HK-2 (cell line): ENCODE measurements around the gene F2RL1.
"Not testable (repeated sequence)": the region's sequence is repeated elsewhere in the genome, so short reads cannot be mapped to it uniquely, and the experiment has no call there.

Experiments
- DNase-seq: peaks from one replicate; pipeline ENCODE4 v3.0.0-alpha.2; 2018; ENCODE audit not compliant: unreplicated experiment

The F2RL1 gene

GRCh38 chr5:76807296-76807695 is 11.5 kb upstream of the F2RL1 start:
- DNase-seq = no peak

DNA sequence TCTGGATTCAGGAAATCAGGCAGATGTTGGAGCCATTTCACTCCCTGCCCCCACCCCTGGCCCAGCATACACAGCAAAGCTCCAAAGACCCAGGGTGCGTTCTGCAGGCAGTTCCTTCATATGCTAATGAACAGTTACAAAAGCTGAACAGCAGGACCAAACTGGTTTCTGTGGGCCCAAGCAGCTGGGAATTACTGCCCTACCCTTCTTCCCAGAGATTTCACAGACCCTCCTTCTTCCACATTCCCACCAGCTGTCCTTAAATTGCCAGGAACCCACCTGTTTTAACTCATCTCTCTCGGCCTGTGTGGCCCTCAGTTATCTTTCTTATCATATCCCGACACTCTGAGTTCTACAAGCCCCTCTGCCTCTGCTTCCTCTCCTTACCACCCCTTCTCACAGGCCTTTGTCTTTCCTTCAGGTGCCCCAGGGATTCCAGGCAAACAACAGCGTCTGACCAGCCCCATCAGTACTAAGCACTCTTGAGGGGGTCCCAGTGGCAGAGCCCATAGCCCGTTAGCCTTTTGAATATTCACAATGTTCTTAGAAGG is 10.6 kb upstream of the F2RL1 start:
- no peak for DNase-seq

- no peak for DNase-seq
Observed at GRCh38 chr5:76809141-76809540, 9.7 kb upstream of the F2RL1 start.

DNA sequence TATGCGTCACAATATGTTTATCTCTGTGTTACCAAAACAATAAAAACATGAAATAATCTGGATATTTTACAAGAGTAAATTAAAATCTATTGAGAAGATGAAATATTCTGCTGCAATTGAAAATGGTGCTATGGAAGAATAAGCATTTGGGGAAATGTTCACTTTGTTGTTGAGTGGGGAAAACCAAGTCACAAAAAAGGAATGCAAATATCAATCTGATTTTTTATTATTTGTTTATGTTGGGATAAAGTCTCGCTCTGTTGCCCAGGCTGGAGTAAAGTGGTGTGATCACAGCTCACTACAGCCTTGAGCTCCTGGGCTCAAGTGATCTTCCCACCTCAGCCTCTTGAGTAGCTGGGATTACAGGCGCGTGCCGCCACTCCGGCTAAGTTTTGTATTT is 8.6 kb upstream of the F2RL1 start:
- DNase-seq = no peak

DNA sequence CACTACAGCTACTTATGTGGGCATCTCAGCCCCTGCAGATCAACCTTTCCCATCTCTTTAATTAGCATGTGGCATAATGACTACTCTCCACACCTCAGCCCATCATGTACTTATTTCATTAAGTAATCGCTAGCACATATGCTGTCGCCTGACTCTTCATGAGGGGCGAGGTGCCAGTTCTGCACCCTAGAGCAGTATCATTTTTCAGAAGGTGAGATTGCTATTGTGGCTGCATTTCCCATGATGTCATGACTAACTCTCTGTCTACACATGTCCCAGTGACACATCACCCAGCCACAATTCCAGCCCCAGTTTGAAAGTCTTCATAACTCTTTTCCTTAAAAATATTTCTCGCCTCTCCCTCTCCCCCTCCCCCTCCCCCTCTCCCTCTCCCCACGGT is 7.6 kb upstream of the F2RL1 start:
- DNase-seq = no peak

- not testable (repeated sequence) for DNase-seq
Observed at GRCh38 chr5:76812209-76812608, 6.6 kb upstream of the F2RL1 start.

DNA sequence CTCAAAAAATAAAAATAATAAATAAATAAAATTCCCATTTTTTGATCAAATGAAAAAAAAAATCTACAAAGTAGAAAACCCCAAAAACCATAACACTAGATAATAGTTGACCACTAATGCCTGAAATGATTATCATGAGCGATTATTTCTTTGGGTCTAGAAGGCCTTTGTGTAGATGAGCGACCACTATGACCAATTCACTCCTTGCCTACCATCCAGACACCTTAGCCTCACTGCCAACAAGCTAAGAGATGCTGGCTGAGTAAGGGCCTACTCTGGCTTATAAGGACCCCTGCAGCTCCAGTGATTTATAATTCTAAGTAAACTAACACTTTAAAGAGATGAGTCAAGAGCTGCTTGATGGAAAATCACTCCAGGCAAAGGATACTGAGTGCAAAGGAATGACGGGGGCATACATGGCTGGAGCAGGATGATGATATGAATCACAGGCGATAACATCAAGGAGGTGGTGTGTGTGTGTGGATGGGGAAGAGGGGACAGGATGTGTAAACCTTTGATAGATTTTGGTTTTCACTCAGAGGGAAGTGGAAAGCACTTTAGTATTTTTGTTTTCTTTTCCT is 4.8 kb upstream of the F2RL1 start:
- DNase-seq = peak; percentile 46

DNA sequence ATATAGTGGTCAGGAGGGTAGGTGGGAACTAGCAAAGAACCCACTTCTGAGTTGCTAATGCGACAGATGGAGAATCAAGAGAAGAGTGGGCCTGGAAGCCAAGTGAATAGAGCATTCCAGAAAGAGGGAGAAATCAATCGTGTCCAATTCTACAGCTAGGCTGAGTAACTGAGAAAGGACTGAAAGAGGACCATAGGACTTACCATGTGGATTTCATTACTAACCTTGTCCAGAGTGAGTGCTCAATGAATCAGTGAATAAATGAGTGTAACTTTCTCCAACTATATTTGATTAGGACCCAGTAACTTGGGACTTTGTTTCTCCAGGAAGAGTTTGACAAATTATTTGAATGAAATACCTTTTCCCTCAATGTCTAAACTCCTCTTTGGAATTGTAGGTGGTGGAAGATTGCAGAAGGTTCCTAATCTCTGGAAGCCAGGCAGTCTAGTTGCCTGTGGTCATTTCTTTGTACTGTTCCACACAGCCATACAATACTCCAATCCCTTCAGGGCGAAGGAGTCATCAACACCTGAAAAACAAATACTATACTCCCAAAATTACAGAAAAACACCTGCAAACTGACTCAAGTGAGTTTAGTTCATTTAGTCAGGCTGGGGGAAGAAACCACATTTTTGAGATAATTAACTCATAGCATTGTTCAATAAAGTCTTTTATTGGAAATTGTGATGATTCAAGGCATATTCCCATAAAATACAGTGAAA is 2.6 kb upstream of the F2RL1 start:
- no peak for DNase-seq

- DNase-seq = no peak
Observed at GRCh38 chr5:76819851-76820525, 1.2 kb downstream of the F2RL1 start.

- no peak for DNase-seq
Observed at GRCh38 chr5:76820526-76820890, 1.7 kb downstream of the F2RL1 start.

- DNase-seq = no peak
Observed at GRCh38 chr5:76821136-76821535, 2.3 kb downstream of the F2RL1 start.

GRCh38 chr5:76822105-76822731 is 3.4 kb downstream of the F2RL1 start:
- not testable (repeated sequence) for DNase-seq

- not testable (repeated sequence) for DNase-seq
Observed at GRCh38 chr5:76826416-76826815, 7.6 kb downstream of the F2RL1 start.

DNA sequence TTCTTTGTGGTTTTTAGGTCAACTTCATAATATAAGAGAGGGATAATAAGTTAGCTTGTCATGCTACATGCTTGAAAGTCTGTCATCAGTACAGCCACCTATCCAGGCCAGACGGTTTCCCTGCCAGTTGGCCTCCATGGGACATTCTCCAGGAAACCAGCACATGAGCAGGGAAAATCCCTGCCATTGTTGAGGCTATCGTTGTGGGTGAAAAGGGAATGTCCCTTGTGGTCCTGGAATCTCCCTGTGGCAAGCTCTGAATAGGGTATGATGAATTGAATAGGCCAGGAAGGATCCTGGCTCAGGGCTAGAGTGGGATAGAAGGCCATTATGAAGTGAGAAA is 12.3 kb downstream of the F2RL1 start:
- DNase-seq = peak; percentile 80

- DNase-seq = no peak
Observed at GRCh38 chr5:76836181-76836580, 17.4 kb downstream of the F2RL1 start.

DNA sequence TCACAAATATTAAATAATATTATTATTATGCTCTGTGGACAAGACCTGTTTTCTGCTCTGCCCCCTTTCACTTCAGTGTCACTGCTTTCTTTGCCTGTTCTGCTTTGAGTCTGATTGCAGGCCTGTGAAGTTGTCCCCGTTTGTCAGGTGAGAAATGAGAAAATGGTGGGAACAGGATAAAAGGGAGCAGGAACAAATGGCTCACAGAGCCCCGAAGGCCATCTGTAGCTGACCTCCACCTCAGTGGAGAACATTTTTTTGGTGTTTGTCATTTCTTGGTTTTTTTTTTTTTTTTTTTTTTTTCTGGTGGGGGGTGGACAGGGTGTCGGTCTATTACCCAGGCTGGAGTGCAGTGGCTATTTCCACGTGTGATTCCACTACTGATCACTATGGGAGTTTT is 17.8 kb downstream of the F2RL1 start:
- DNase-seq = no peak

- DNase-seq = no peak
Observed at GRCh38 chr5:76838481-76839261, 19.8 kb downstream of the F2RL1 start.

GRCh38 chr5:76841361-76841760 is 22.5 kb downstream of the F2RL1 start:
- no peak for DNase-seq

DNA sequence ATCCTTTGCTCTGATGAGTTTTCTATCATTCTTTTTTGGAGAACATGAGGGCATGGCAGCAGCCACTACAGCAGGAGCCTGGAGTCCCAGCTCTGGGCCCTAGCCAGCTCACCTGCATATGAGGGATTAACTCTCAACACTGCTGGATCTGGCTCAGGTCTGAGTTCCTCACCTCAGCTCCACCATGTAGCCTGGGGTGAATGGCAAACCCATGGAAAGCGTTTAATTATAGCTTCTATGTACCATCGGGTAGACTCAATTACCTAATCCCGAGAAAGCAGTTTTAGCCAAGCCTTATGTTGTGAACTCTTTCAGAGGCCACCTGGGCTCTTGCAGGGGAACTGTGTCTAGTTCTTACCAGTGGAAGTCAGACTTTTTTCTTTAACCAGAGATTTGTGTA is 27.1 kb downstream of the F2RL1 start:
- no peak for DNase-seq

- no peak for DNase-seq
Observed at GRCh38 chr5:76849419-76850291, 30.8 kb downstream of the F2RL1 start, which contains the start of gene S100Z. Gene S100Z (plus strand): TSS chr5:76850014. CDS start chr5:76875360, 25,346 bp downstream.
